Activated gamma-delta T cell treated with anti-CD3 and anti-CD28 coated beads, Interleukin-2, amount 50 U/mL, for 16 hours (primary cell): ENCODE measurements around the gene UBL4A.
A peak's percentile ranks its signal among the peaks of the same experiment; 100 is the strongest.

Experiments used
- DNase-seq: peaks from one replicate; pipeline ENCODE4 v3.0.0-alpha.2; 2020; ENCODE audit warnings: low read depth

The UBL4A gene

GRCh38 chrX:154462396-154462795 lies 24.0 kb downstream of the UBL4A start:
- DNase-seq: no peak

- DNase-seq: no peak
Measured at GRCh38 chrX:154460326-154460725, 26.1 kb downstream of the UBL4A start.

DNA sequence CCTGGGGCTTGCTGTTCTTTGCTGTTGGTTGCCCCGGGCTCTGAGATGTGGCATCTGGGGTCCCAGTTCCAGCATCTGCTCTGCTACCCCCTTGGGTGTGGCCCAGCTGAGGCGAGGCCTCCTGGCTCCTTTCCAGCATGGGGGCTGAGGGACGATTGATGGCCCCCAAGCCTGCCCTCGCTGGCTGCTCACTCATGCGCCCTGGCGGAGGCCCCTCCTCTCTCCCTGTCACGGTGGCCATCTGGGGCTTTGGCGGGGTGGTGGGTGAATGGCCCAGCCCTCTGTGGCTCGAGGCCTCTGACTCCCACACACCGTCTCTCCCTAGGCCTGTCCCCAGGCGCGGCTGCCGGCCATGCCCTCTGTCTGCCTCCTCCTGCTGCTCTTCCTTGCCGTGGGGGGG lies 26.6 kb downstream of the UBL4A start:
- DNase-seq: no peak

- no peak for DNase-seq
Measured at GRCh38 chrX:154458954-154459778, 27.2 kb downstream of the UBL4A start.

DNA sequence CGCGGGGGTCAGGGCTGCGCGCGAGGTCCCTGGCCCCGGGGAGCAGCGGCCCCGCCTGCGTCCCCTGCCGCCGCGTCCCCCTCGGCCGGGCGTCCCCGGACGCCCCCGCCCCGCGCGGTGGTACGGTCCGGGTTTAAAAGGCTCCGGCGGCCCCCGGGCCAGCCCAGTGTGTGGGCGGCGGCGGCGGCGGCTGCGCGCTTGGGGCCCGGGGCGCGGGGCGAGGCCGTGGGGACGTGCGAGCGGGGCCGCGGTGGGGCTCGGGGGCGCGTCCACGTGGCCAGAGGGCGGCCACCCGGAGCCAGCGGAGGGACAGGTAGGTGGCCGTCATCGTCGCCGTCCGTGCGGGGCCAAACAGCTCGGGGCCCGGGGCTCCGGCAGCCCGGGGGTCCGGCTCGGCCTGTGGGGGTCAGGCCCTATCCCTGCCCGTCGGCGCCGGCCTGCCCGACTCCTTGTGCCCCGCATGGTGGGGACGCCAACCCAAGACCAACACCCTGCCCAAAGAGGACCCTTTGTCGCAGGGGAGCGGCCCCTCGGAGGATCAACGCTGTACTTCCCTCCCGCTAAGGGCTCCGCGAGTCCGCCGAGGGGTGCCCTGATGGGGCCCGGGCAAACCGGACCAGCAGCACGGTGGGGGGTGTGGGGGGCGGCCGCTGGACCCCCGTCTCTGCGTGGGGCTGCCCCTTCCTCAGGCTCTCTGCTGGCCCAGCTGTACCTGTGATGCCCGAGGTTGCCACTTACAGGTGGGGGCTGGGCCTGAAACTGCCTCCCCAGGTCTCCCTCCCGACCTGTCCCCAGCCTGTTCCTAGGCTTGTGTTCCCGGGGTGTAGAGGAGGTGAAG lies 28.1 kb downstream of the UBL4A start, which contains the start of gene PLXNA3:
TSS of gene PLXNA3 (plus strand) at position 166 of the 838 bp plus-strand sequence. CDS start 1,903 bp downstream, outside the sequence.
- peak; percentile 43 for DNase-seq

GRCh38 chrX:154457491-154458115 lies 28.8 kb downstream of the UBL4A start:
- DNase-seq: peak; percentile 13

- DNase-seq: no peak
Measured at GRCh38 chrX:154452823-154453222, 33.6 kb downstream of the UBL4A start.

DNA sequence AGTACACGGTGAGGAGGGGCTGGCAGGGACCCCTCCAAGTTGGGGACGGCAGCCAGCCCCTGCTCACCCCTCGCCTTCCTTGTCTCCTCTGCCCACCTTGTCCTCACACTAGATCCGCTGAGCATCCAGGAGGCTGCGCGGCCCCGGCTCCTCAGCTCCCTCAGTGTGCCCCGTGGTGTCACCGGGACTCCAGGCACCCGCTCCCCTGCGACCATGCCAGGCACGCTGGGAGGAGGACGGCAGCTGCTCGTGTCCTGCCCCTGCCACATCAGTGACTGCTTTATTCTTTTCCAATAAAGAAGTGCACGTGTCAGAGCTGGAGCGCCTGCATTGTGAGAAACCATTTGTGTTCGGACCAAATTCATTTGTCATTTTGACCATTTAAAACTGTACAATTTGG lies 36.1 kb downstream of the UBL4A start:
- DNase-seq: no peak

DNA sequence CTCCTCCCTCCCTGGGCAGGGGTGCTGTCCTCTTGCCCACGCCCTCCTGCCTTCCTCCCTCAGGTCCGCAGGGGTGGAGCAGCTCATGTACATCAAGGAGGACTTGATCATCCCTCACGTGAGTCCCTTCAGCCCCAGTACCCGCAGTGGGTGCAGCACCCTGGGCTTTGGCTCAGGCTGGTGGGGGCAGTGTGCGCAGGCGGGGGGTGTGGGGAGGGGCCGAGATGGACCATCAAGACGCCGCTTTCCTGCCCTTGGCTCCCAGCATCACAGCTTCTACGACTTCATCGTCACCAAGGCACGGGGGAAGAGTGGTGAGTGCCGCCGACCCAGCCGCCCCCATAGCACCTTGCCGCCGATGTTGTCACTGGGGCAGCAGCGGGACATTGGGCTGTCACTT lies 36.8 kb downstream of the UBL4A start:
- DNase-seq: no peak

- DNase-seq: no peak
Measured at GRCh38 chrX:154448484-154448883, 37.9 kb downstream of the UBL4A start.

GRCh38 chrX:154446430-154446829 lies 40.0 kb downstream of the UBL4A start:
- DNase-seq: no peak

DNA sequence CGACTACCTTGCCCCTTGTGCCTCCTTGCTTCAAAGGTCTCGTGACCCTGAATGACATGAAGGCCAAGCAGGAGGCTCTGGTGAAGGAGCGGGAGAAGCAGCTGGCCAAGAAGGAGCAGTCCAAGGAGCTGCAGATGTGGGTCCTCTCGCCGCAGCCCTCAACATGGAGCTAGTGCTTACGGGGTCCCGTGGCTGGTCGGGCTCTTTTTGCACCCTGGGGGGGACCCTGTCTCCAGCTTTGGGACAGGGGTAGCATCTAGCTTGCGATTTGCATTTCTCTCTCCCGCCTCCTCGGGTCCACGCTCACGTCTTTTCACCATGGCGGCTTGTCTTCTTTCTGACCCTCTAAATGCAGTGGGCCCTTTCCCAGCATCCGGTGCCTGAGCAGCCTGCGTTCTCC lies 40.6 kb downstream of the UBL4A start:
- no peak for DNase-seq

DNA sequence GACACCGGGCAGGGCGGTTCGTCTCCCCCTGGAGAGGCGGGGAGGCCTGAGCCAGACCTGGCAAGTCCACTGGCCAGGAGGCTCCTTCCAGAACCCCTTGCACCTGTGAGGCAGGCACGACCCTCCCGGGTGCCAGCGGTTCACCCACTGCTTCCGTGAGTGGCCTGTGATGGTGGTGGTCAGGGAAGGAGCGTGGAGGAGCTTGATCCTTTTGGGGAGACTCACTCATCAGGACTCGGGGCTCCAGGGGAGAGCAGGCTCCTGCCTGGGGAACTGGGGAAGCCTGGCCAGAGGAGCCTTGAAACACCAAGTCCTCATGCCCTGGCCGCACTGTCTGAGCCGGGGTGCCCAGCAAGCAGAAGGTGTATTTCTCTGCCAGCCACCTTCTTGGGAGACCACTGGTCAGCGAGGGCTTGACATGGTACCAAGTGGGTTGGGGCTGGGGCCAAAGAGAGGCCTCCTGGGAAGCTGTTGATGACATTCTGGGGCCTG lies 41.6 kb downstream of the UBL4A start:
- no peak for DNase-seq

DNA sequence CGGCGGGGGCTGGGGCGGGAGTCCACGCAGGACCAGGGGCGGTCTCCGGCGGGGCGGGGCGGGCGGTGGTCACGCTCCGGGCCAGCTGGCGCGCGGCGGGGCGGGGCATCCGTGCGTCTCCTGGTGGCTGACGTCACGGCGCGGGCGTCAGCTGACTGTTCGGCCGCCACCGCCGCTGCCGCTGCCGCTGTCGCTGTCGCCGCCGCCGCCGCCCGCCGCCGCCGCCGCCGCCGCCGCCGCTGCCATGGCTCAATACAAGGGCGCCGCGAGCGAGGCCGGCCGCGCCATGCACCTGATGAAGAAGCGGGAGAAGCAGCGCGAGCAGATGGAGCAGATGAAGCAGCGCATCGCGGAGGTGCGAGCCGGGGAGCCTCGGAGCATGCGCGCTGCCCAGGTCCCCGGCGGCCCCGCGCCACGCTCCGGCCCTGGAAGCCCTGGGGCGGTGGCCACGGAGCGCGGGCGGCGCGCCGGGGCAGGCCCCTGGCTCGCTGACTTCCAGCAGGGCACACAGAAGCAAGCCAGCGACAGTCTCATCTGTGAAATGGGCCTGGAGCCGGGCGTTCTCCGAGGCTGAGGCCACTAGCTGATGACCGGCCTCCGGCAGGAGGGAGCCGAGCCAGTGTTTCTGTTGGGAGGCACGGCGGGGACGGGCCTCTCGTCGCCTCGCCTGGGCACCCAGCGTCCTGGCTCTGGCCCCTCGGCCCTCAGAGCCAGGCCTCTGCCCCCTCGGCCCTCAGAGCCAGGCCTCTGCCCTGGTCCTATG lies 42.2 kb downstream of the UBL4A start, which contains the start of gene FAM50A:
TSS of gene FAM50A (plus strand) at position 150 of the 763 bp plus-strand sequence. CDS start at position 245, 95 bp downstream.
- DNase-seq: peak; percentile 49

DNA sequence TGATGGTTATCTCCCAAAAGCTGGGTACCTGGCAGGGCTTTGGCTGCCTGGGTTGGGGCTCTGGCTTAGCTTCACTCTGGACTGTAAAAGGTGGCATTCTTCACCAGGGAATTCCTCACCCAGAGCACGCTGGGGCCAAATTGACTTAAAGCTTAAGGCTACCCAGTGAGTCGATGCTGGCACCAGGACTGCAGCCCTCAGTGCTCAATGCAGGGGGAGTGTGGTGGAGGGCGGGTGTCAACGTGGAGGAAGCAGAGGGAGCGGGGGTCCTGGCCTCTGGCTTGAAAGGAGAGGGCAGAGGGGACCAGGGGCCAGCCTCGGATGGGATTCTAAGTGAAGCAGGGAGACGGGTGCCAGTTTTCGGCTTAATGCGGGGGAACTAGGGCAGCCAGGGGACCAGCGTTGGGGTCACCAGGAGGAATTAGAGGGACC lies 42.9 kb downstream of the UBL4A start:
- DNase-seq: no peak

- DNase-seq: no peak
Measured at GRCh38 chrX:154441984-154442707, 44.3 kb downstream of the UBL4A start.

DNA sequence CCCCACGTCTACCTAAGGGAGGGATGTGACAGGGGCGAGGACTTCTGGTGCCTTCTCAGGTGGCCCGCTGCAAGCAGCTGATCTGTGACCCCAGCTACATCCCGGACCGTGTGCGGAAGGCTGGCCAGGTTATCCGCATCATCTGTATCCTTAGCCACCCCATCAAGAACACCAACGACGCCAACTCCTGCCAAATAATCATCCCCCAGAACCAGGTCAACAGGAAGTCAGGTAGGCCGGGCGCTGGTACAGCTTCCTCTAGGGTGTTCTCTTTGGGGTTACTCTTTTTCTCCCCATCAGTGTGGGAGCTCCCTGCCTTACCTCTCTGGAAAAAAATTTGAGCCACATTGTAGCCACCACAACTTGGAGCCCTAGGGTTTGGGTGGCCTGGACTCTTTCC lies 44.9 kb downstream of the UBL4A start:
- DNase-seq: no peak

DNA sequence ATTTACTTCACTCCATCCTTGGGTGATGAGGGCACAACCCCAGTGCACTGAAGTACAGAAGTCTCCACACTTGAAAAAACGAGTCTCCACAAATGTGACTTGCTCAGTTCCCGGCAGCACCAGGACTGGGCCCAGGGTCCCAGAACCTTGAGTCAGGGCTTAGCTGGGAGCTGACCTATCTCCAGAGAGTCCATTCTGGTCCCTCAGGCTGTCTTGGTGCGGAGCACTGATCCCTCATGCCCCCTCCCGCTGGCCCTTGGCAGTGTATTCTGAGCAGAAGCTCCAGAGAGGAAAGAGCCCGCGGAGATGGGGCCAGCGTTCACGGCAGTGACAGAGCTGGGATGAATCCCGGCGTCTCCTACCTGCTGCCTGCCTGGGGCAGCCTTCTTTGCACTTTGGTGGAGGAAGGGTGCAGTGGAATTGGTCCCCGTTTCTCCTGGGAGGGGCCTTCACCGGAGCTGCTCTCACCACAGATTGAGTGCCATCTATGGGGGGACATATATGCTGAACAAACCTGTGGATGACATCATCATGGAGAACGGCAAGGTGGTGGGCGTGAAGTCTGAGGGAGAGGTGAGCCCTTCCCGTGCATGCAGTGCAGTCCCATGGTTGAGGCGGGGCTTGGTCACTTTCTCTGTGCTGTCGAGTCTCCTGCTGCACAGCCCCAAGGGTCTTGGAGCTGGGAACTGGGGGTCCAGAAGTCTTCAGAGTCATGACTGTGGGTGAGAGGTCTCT lies 45.6 kb downstream of the UBL4A start:
- DNase-seq: no peak

- no peak for DNase-seq
Measured at GRCh38 chrX:154439841-154440240, 46.6 kb downstream of the UBL4A start.
